CD4-positive, alpha-beta T cell treated with Interleukin-2 at 100 ng/mL for 4 hours (primary cell): ENCODE results near the gene CASP5.
"Not testable (repeated sequence)": the region's sequence is repeated elsewhere in the genome, so short reads cannot be mapped to it uniquely, and the experiment has no call there.

Experiments
- DNase-seq: peaks from one replicate; pipeline ENCODE4 v3.0.0-alpha.2; 2020; ENCODE audit warnings: low spot score

CASP5 gene

GRCh38 chr11:105023003-105023402, at the start of gene CASP5:
TSS of gene CASP5 (minus strand) at chr11:105023168. CDS start at chr11:105023136, 32 bp downstream.
- DNase-seq, result no peak

GRCh38 chr11:105072080-105072479, 49.1 kb upstream of the CASP5 start:
- DNase-seq, result not testable (repeated sequence)

- DNase-seq, result peak; percentile 53
These were observed 48.2 kb upstream of the CASP5 start for GRCh38 chr11:105071089-105071732.

- peak; percentile 48 for DNase-seq
These were observed 47.3 kb upstream of the CASP5 start for GRCh38 chr11:105070306-105070705.

GRCh38 chr11:105069749-105070148, 46.8 kb upstream of the CASP5 start:
- DNase-seq, result not testable (repeated sequence)

GRCh38 chr11:105063245-105063941, 40.4 kb upstream of the CASP5 start:
- DNase-seq, result not testable (repeated sequence)

GRCh38 chr11:105057432-105057831, 34.5 kb upstream of the CASP5 start:
- DNase-seq, result no peak

GRCh38 chr11:105056446-105056845, 33.5 kb upstream of the CASP5 start:
- no peak for DNase-seq

GRCh38 chr11:105054723-105055493, 31.9 kb upstream of the CASP5 start:
- DNase-seq, result no peak

GRCh38 chr11:105052487-105052886, 29.5 kb upstream of the CASP5 start:
- DNase-seq, result no peak

- no peak for DNase-seq
These were observed 28.6 kb upstream of the CASP5 start for GRCh38 chr11:105051559-105051958.

- no peak for DNase-seq
These were observed 26.5 kb upstream of the CASP5 start for GRCh38 chr11:105049481-105049880.

- DNase-seq, result no peak
These were observed 24.1 kb upstream of the CASP5 start for GRCh38 chr11:105046898-105047579.

GRCh38 chr11:105045676-105046296, 22.8 kb upstream of the CASP5 start:
- no peak for DNase-seq

- peak; percentile 67 for DNase-seq
These were observed 21.9 kb upstream of the CASP5 start, which contains the start of gene CARD16 for GRCh38 chr11:105044557-105045524. TSS of gene CARD16 (minus strand) at chr11:105045335. CDS start at chr11:105045297, 38 bp downstream.

GRCh38 chr11:105042178-105042577, 19.2 kb upstream of the CASP5 start:
- DNase-seq, result no peak

GRCh38 chr11:105040703-105041102, 17.7 kb upstream of the CASP5 start:
- DNase-seq, result no peak

GRCh38 chr11:105034813-105035620, 12.0 kb upstream of the CASP5 start, which contains the start of gene CASP1:
TSS of gene CASP1 (minus strand) at chr11:105035144. CDS start at chr11:105035113, 31 bp downstream.
- peak; percentile 57 for DNase-seq

GRCh38 chr11:105034388-105034787, 11.4 kb upstream of the CASP5 start:
- DNase-seq, result not testable (repeated sequence)
